H1 (cell line): ENCODE data around the gene RIMS3. TPM values are rescaled to one million over a fixed set of nuclear protein-coding genes. Genes with fewer than 3 reads are reported as not detected.

Experiments
- HDAC2 ChIP-seq, 2 experiments: fragments of 300-600 bp in 1 of 2; sonication (generic) in 1 of 2; IDR thresholded peaks; 2 replicates each; pipeline ENCODE4 v1.6.1; 2011 to 2012; ENCODE audit warnings: low read depth in 2 of 2, low read length in 2 of 2, mild to moderate bottlenecking in 2 of 2, moderate library complexity in 2 of 2, borderline replicate concordance in 1 of 2, inconsistent platforms in 1 of 2
- SAP30 ChIP-seq: fragments of 300-600 bp; sonication (generic); IDR thresholded peaks from 2 replicates; pipeline ENCODE4 v1.7.1; 2012; ENCODE audit warnings: low read length, moderate library complexity, mild to moderate bottlenecking, inconsistent platforms; ENCODE audit not compliant: insufficient read depth, insufficient replicate concordance
- polyA plus RNA-seq, 7 experiments: library from polyadenylated mRNA; depleted of rRNA in 3 of 7; stranded (reverse) in 5 of 7; unstranded in 2 of 7; fragments of >200 nt in 5 of 7; fragments of 200-250 nt in 2 of 7; gene quantifications; 1 replicate in 5 of 7; 2 replicates in 1 of 7; 4 replicates in 1 of 7; pipeline versions ENCODE4 v1.2.1 to v1.2.3, GENCODE V29; 2011 to 2013; ENCODE audit warnings: missing spikeins in 2 of 7, mixed read lengths in 2 of 7
- total RNA-seq: library from RNA; stranded (reverse); fragmentation: NEBNext Ultra II Directional; extraction: Animal tissue kit (Norgen Biotek cat#: 25700); gene quantifications from 2 replicates; pipeline ENCODE4 v1.2.1, GENCODE V29; 2021

The RIMS3 gene
- total and polyA plus RNA-seq, 2 of the 8 experiments (the other 6 are each of a cell fraction or from before 2014, with no cell fraction given): 13.3 to 20.6 TPM

GRCh38 chr1:40621821-40622450, 43.5 kb downstream of the RIMS3 start (continued):
- TF ChIP-seq SAP30 (no peak), HDAC2 (IDR thresholded peaks at IDR 0.05; ENCODE audit: borderline replicate concordance in 1 of 2, low read depth in 2 of 2, low read length in 2 of 2) (no peak)
